ENCODE results near the gene SUGCT. TPM values are rescaled to one million over a fixed set of nuclear protein-coding genes. Genes with fewer than 3 reads are reported as not detected.

The SUGCT gene
- total and polyA plus RNA-seq, 9 of the 15 experiments (the other 6 are each of a cell fraction or from before 2014, with no cell fraction given): 0.58 to 2.5 (median 1.4) TPM

DNA sequence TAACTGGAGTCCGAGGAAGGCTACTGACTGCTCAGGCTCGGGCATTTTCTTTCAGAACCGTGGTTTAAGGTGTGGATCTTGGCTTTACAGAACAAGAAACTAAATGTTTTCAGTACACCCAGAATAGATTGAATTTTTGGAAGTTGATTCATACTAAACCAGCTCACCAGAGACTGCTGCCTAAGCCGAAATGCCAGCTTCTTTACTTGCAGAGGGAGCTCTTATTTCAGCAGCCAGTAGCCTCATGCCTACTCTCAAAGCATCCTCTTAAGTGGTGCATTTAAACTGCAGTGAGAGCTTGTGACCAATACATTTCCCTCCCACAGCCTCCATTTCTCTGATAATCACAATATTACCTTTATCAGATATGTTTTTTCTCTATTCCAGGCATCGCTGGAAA, 615.1 kb downstream of the SUGCT start (continued):
- TF ChIP-seq SREBF2 (CRISPR knock-in tag; IDR thresholded peaks at IDR 0.05) (no peak), ZNF311 (CRISPR knock-in tag; IDR thresholded peaks at IDR 0.05) (no peak), DIDO1 (tag; IDR thresholded peaks at IDR 0.05; ENCODE audit: low read depth) (no peak), XRCC5 (IDR thresholded peaks at IDR 0.05; ENCODE audit: low read depth, low read length) (no peak), NCOA1 (IDR thresholded peaks at IDR 0.05; ENCODE audit: low read depth) (no peak), ETV5 (CRISPR knock-in tag; IDR thresholded peaks at IDR 0.05; ENCODE audit: low read depth) (no peak), HDAC2 (IDR thresholded peaks at IDR 0.05) (no peak)

DNA sequence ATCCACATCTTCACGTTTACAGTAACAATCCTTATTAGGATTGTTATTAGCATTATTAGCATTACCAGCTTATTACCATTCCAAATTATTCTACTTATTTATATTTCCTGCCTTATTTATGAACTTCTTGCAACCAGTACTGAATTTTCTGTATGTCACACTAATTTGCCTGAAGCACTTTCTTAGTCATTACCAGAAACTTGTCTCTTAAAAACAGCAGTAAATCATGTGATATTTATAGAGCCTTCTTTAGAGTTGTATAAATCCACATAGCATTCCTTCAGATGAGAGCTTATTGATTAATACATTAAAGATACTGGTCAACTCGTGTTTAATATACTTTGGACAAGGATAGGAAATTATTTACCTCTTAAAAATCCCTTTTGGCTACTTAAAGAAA, 618.6 kb downstream of the SUGCT start:
- BruUV-seq (replicated peaks): no TSS peak
- Histone ChIP-seq H3K4me2 (ENCODE audit: insufficient read depth, low read length) (no peak overlapping the region), H3K36me3 (ENCODE audit: control insufficient read depth, insufficient read depth, low read length) (no peaks in the 10 kb centered on the region), H3K9me3 (replicated peaks; ENCODE audit: control insufficient read depth, insufficient read depth, low read depth, low read length) (no peaks in the 10 kb centered on the region), H3K27ac (ENCODE audit: extremely low read depth, low read depth, low read length) (no peak overlapping the region), H3K79me2 (ENCODE audit: control insufficient read depth, insufficient read depth, low read length) (no peaks in the 10 kb centered on the region), H3K9me1 (ENCODE audit: control insufficient read depth, insufficient read depth, low read length) (no peaks in the 10 kb centered on the region), H3K4me1 (replicated peaks in 1 of 2; ENCODE audit: control insufficient read depth in 2 of 2, insufficient read depth in 2 of 2, low read length in 2 of 2) (no peaks in the 10 kb centered on the region), H3K27me3 (ENCODE audit: control insufficient read depth in 2 of 2, insufficient read depth in 2 of 2, low read length in 2 of 2) (no peaks in the 10 kb centered on the region), H3K4me3 (no peak overlapping the region), H2AFZ (ENCODE audit: low read depth, low read length) (no peak overlapping the region), H3K9ac (ENCODE audit: insufficient read depth in 1 of 2, low read depth in 2 of 2, low read length in 2 of 2) (no peak overlapping the region), H4K20me1 (replicated peaks; ENCODE audit: control insufficient read depth, insufficient read depth, low read length) (no peaks in the 10 kb centered on the region)
- intact Hi-C loops (cut with micrococcal nuclease): no loop called here
- ChIA-PET POLR2A (no interaction called here), CTCF (ENCODE audit: low intra/inter-chr PET ratio) (no interaction called here)
- 7% methylated on average over 2 of the region's 2 CpGs for WGBS (ENCODE audit: insufficient coverage, low coverage, missing lambda C conversion rate)
- in situ Hi-C loops (cut with MboI): no loop called here
- no peak for FAIRE-seq
- ATAC-seq: no peak
- no peak for DNase-seq (ENCODE audit: extremely low read depth in 1 of 4, low spot score in 3 of 4)
- TF ChIP-seq MTA3 (IDR thresholded peaks at IDR 0.05; ENCODE audit: borderline replicate concordance) (no peak), POLR2H (tag; IDR thresholded peaks at IDR 0.05; ENCODE audit: low read depth) (no peak), MCM5 (IDR thresholded peaks at IDR 0.05; ENCODE audit: low read depth) (no peak), MYBL2 (IDR thresholded peaks at IDR 0.05; ENCODE audit: low read depth) (no peak), MYBL2 (CRISPR knock-in tag; IDR thresholded peaks at IDR 0.05; ENCODE audit: borderline replicate concordance) (no peak)
- TF ChIP-seq, protein P1, sequence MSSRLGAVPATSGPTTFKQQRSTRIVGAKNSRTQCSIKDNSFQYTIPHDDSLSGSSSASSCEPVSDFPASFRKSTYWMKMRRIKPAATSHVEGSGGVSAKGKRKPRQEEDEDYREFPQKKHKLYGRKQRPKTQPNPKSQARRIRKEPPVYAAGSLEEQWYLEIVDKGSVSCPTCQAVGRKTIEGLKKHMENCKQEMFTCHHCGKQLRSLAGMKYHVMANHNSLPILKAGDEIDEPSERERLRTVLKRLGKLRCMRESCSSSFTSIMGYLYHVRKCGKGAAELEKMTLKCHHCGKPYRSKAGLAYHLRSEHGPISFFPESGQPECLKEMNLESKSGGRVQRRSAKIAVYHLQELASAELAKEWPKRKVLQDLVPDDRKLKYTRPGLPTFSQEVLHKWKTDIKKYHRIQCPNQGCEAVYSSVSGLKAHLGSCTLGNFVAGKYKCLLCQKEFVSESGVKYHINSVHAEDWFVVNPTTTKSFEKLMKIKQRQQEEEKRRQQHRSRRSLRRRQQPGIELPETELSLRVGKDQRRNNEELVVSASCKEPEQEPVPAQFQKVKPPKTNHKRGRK (tag; IDR thresholded peaks at IDR 0.05): no peak
- TF ChIP-seq, protein P2, sequence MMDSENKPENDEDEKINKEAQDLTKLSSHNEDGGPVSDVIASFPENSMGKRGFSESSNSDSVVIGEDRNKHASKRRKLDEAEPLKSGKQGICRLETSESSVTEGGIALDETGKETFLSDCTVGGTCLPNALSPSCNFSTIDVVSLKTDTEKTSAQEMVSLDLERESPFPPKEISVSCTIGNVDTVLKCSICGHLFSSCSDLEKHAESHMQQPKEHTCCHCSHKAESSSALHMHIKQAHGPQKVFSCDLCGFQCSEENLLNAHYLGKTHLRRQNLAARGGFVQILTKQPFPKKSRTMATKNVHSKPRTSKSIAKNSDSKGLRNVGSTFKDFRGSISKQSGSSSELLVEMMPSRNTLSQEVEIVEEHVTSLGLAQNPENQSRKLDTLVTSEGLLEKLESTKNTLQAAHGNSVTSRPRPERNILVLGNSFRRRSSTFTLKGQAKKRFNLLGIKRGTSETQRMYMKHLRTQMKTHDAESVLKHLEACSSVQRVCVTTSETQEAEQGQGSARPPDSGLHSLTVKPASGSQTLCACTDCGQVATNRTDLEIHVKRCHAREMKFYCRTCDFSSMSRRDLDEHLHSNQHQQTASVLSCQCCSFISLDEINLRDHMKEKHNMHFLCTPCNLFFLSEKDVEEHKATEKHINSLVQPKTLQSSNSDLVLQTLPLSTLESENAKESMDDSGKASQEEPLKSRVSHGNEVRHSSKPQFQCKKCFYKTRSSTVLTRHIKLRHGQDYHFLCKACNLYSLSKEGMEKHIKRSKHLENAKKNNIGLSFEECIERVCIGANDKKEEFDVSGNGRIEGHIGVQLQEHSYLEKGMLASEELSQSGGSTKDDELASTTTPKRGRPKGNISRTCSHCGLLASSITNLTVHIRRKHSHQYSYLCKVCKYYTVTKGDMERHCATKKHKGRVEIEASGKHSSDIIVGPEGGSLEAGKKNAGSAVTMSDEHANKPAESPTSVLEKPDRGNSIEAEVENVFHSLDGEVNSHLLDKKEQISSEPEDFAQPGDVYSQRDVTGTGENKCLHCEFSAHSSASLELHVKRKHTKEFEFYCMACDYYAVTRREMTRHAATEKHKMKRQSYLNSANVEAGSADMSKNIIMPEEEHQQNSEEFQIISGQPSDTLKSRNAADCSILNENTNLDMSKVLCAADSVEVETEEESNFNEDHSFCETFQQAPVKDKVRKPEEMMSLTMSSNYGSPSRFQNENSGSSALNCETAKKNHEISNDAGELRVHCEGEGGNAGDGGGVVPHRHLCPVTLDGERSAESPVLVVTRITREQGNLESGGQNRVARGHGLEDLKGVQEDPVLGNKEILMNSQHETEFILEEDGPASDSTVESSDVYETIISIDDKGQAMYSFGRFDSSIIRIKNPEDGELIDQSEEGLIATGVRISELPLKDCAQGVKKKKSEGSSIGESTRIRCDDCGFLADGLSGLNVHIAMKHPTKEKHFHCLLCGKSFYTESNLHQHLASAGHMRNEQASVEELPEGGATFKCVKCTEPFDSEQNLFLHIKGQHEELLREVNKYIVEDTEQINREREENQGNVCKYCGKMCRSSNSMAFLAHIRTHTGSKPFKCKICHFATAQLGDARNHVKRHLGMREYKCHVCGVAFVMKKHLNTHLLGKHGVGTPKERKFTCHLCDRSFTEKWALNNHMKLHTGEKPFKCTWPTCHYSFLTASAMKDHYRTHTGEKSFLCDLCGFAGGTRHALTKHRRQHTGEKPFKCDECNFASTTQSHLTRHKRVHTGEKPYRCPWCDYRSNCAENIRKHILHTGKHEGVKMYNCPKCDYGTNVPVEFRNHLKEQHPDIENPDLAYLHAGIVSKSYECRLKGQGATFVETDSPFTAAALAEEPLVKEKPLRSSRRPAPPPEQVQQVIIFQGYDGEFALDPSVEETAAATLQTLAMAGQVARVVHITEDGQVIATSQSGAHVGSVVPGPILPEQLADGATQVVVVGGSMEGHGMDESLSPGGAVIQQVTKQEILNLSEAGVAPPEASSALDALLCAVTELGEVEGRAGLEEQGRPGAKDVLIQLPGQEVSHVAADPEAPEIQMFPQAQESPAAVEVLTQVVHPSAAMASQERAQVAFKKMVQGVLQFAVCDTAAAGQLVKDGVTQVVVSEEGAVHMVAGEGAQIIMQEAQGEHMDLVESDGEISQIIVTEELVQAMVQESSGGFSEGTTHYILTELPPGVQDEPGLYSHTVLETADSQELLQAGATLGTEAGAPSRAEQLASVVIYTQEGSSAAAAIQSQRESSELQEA (IDR thresholded peaks at IDR 0.05; ENCODE audit: low read depth): no peak

Measured in K562 (cell line).